ENCODE measurements around the gene DBNDD2.

DBNDD2 gene

DNA sequence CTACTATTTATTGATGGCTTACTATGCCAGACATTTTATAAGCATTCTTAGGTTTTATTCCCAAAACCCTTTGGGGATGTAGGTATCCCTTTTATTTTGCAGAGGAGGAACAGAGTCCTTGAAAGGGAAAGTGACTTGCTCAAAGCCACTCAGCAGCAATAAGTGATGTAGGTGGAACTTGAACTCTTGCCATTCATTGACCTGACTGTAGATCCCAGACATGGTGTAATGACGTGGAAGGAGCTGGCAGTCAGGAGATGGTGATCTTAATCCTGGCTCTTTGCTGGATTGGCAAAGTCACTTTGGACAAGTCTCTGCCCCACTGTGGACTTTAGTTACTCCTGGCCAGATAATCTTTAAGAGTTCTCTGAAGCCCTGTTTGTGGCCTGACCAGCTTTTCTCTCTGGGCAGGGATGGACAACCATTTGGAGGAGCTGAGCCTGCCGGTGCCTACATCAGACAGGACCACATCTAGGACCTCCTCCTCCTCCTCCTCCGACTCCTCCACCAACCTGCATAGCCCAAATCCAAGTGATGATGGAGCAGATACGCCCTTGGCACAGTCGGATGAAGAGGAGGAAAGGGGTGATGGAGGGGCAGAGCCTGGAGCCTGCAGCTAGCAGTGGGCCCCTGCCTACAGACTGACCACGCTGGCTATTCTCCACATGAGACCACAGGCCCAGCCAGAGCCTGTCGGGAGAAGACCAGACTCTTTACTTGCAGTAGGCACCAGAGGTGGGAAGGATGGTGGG is 1.6 kb downstream of the DBNDD2 start:
- no peak for DNase-seq
- in situ Hi-C loops (cut with HindIII; ENCODE audit: low pct_ligation_motif_present, low pct_unique_long_range_greater_than_20kb, low sequenced_read_pairs), result no loop called here

DNA sequence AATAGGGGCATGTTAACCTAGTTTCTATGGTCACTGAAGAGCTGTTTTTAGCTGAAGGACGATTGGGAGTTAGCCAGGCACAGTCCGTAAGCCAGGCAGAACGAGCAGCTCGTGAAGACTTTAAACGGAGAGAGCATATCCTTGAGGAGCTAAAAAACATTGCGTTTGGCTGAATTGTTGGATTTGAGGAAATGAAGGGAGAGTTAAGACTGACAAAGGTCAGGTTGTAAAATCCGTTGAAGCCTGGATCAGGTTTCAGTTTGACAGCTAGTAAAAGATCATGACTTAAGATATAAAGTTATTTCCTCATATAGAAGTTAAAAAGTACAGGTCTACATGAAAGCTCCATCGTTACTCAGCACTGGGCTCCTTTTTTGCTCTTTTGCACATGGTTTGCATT is 2.8 kb downstream of the DBNDD2 start:
- in situ Hi-C loops (cut with HindIII; ENCODE audit: low pct_ligation_motif_present, low pct_unique_long_range_greater_than_20kb, low sequenced_read_pairs), result no loop called here
- DNase-seq, result no peak

DNA sequence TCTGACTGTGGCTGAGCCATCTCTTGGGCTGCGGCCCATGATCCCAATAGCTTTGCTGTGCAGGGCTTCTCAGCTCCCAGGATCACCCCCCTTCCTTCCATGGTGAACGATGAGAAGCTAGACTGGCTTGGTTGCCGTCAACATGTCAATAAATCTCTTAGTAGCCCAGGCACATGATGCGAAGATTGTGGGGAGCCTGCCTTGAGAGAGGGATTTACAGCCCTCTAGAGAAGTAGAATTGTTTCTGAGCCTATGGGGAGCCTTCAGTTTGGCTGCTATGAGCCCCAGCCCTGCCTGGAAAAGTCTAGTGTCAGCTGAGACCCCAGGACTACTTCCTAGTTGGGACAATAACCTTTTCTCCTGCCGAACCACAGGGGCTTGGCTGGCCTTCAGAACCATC is 4.6 kb downstream of the DBNDD2 start:
- in situ Hi-C loops (cut with HindIII; ENCODE audit: low pct_ligation_motif_present, low pct_unique_long_range_greater_than_20kb, low sequenced_read_pairs), result no loop called here
- DNase-seq, result no peak

DNA sequence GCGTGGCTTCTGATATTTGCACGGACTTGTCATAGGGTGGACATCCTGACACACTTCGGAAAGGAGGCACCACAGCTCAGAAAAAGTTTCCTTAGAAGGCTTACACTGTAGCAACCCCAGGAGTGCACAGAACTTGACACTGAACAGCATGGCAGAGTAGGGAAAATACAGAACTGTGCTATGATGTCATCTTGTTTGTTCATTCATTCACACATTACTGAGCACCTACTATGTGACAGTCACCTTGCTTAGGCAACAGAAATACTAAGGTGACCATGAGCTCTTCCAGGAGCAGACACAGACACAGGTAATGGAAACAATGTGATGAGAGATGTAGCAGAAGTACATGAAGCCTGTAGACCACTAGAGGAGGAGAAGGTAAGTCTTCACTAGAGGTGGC is 5.4 kb downstream of the DBNDD2 start:
- DNase-seq, result no peak
- in situ Hi-C loops (cut with HindIII; ENCODE audit: low pct_ligation_motif_present, low pct_unique_long_range_greater_than_20kb, low sequenced_read_pairs), result no loop called here

DNA sequence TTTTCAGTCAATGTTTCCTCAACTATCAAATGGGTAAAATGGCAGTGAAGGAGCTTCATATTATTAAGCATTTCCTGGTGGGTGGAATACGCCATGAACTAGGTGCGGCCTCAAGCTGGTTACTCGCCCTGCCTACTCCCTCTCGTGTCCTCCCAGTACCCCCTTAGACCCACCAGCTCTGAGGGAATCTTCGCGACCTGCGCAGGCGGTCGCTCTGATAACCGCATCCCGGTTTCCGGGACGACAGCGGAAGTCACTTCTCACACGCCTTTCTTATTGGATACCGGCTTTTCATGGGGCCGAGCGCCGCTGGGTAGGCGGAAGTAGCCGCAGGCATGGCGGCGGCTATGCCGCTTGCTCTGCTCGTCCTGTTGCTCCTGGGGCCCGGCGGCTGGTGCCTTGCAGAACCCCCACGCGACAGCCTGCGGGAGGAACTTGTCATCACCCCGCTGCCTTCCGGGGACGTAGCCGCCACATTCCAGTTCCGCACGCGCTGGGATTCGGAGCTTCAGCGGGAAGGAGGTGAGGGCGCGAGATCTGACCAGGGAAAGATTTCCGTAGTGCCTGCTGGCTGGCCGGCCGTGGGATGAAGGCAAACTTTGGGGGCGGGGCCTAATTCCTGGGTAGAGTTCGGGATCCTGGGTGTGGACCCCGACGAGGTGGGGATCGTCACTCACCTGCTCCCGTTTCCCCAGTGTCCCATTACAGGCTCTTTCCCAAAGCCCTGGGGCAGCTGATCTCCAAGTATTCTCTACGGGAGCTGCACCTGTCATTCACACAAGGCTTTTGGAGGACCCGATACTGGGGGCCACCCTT is 7.9 kb downstream of the DBNDD2 start, which contains the start of gene PIGT:
Gene PIGT, plus strand, starts transcription at position 320 of the 816 bp plus-strand sequence. Its CDS starts 16 bp downstream, at position 336.
- in situ Hi-C loops (cut with HindIII; ENCODE audit: low pct_ligation_motif_present, low pct_unique_long_range_greater_than_20kb, low sequenced_read_pairs), result no loop called here
- DNase-seq, result peak; percentile 83

DNA sequence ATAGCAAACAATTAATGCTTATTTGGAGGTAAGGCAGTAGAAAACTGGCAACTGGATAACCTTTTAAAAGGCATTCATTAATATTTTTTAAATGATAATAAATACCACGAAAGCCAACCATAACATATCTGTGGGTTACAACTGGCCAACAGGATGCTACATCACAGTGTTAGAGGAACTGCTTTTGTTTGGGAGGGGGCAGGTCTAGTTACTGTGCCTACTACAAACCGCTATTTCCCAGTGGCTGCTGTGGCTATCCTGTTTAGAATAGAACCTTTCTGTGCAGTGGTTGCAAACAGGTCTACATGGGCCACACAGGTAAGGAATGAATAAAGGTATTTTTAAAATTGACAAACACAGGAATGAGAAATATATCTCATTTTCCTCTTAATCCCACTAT is 8.8 kb downstream of the DBNDD2 start:
- no peak for DNase-seq
- in situ Hi-C loops (cut with HindIII; ENCODE audit: low pct_ligation_motif_present, low pct_unique_long_range_greater_than_20kb, low sequenced_read_pairs), result no loop called here

DNA sequence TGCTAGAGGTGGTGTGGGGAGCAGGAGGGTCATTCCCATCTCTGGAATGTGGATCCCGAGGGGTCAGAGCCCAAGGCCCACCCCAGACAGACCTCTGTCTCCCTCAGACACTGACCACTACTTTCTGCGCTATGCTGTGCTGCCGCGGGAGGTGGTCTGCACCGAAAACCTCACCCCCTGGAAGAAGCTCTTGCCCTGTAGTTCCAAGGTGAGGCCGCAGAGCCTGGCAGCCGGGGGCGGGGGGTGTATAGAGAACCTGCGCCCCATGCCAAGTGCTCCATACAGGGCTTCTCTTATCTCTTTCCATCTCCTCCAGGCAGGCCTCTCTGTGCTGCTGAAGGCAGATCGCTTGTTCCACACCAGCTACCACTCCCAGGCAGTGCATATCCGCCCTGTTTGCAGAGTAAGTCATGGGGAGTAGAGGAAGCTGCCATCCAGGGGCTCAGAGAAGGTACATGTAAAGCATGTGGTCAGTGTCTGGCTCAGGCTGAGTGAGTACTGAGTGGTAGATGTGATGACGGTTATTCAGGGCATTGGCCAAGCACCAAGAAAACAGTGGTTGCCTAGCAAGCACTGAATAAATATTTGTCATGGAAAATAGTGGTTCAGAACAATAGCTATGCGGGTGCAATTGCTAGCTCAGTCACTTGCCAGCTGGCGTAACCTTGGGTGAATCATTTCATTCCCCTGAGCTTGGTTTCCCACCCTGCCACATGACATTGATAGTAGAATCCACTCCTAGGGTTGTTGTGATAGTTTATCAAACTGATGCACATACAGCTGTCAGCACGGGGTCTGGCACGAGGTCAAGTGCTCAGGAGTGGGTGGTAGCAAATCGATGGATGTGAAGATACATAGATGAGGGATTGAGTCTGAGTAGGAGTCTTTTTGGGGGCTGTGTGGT is 11.4 kb downstream of the DBNDD2 start:
- DNase-seq, result peak; percentile 93

DNA sequence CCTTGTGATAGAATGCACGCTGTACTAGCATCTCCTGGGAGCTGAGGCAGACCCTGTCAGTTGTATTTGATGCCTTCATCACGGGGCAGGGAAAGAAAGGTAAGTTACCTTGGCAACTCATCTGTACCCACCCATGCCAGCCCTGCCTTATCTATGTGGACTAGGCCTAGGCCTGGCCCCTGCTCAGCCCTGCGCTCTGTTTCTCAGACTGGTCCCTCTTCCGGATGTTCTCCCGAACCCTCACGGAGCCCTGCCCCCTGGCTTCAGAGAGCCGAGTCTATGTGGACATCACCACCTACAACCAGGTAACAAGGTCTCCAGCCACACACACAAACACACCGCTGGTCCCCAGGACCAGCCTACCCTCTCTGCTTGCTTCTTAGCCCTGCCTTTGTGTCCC is 12.0 kb downstream of the DBNDD2 start:
- DNase-seq, result no peak
- in situ Hi-C loops (cut with HindIII; ENCODE audit: low pct_ligation_motif_present, low pct_unique_long_range_greater_than_20kb, low sequenced_read_pairs), result no loop called here

More for the DNA sequence above, 11.4 kb downstream of the DBNDD2 start:
- in situ Hi-C loops (cut with HindIII; ENCODE audit: low pct_ligation_motif_present, low pct_unique_long_range_greater_than_20kb, low sequenced_read_pairs), result no loop called here

DNA sequence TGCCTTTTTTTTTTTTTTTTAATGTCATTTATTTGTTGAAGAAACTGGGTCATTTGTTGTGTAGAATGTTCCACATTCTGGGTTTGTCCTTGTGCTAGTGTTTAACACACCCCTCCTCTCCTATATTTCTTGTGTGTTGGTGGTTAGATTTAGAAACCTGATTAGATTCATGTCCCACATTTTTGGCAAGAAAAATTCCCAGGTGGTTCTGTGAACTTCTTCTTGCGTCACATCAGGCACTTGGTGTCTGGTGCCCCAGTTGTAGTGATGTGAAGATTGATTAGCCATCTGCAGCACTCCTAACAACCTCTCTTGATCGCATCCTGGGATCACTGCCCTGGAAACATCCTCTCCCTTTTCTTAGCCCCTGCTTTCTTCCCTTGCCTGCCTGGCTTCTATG is 15.6 kb downstream of the DBNDD2 start:
- in situ Hi-C loops (cut with HindIII; ENCODE audit: low pct_ligation_motif_present, low pct_unique_long_range_greater_than_20kb, low sequenced_read_pairs), result no loop called here
- no peak for DNase-seq

DNA sequence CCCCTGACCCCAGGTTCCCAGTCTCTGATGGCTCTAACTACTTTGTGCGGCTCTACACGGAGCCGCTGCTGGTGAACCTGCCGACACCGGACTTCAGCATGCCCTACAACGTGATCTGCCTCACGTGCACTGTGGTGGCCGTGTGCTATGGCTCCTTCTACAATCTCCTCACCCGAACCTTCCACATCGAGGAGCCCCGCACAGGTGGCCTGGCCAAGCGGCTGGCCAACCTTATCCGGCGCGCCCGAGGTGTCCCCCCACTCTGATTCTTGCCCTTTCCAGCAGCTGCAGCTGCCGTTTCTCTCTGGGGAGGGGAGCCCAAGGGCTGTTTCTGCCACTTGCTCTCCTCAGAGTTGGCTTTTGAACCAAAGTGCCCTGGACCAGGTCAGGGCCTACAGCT is 17.5 kb downstream of the DBNDD2 start:
- no peak for DNase-seq
- in situ Hi-C loops (cut with HindIII; ENCODE audit: low pct_ligation_motif_present, low pct_unique_long_range_greater_than_20kb, low sequenced_read_pairs), result no loop called here

DNA sequence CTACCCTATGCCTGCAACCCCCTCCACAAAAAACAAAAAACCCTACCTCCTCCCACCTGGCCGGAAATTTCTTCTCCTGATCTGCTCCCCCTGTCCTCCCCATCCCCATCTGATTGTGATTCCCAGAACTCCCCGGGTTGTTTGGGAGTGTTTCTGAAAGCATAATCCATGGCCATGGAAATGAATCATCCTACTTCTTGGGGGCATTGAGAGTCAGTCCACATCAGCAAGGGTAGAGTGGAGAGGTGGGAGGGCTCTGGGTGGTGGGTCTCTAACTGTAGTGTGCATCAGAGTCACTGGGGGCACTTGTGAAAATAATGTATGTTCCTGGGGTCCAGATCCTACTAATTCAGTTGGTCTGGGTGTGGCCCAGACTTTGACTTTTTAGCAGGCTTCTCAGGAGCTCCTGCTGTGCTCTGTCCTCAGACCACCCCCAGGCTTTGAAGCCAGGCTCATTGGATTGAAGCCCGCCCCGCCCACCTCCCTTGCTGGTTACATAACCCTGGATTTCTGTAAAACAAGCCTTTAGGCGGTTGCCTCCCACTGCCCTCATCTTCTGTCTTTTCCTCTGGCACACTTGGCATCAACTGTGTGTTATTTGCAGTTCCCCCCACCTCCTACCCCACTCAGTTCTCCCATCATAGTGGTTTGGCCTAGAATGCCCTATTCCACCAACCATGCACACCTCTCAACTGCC is 18.4 kb downstream of the DBNDD2 start:
- DNase-seq, result no peak
- in situ Hi-C loops (cut with HindIII; ENCODE audit: low pct_ligation_motif_present, low pct_unique_long_range_greater_than_20kb, low sequenced_read_pairs), result no loop called here

DNA sequence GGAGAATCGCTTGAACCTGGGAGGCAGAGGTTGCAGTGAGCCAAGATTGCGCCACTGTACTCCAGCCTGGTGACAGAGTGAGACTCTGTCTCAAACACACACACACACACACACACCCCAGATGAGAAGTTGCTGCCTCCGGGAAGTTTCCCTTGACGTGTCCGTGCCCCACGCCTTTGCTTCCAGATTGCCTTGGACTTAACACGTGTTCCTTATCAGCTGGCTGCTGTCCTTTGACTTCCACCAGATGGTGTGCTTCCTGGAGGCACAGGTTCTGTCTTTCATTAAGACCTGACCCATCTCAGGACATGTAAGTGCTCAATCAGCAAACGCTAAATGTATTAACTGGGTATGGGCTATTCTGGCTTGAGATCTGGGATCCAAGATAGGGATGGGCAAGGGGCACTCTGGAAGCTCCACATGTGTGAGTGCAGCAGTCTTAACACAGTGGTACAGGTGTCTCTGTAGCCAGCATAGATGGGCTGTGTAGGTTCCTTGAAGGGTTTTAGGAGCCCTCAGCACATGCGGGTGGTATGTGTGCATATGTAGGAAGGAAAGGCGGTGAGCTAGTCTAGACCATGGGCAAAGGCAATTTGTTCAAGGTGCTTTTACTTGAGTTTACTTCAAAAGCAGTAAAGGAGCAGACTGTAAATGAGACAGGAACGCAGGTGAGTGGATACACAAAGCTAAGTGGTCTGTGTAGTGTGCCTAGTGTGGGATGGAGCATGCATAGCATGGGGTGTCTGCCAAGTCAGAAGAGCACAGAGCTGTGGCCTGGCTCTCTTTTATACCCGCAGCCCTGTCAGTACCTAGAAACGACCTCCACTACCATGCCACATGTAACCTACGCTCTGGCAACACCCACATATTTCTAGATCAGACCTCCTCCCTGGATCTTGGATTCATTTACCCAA is 19.4 kb downstream of the DBNDD2 start:
- DNase-seq, result no peak
- in situ Hi-C loops (cut with HindIII; ENCODE audit: low pct_ligation_motif_present, low pct_unique_long_range_greater_than_20kb, low sequenced_read_pairs), result no loop called here

DNA sequence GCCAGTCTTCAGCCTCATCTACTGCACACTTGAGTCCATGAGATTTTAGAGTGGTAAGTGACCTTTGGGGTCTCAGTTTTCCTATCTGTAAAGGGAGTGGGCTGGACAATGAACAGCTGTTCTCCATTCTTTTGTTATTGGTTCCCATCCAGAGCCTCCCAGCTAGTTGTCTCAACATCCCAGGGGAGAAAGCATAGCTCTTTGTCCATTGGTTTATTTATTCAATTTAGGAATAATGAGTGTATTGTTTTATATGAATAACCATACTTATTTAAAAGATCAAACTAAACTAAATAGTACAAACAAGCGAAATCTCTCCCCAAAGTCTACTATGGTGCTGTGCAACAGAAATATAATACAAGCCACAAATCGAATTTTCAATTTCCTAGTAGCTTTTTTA is 21.5 kb downstream of the DBNDD2 start:
- DNase-seq, result no peak
- in situ Hi-C loops (cut with HindIII; ENCODE audit: low pct_ligation_motif_present, low pct_unique_long_range_greater_than_20kb, low sequenced_read_pairs), result no loop called here

DNA sequence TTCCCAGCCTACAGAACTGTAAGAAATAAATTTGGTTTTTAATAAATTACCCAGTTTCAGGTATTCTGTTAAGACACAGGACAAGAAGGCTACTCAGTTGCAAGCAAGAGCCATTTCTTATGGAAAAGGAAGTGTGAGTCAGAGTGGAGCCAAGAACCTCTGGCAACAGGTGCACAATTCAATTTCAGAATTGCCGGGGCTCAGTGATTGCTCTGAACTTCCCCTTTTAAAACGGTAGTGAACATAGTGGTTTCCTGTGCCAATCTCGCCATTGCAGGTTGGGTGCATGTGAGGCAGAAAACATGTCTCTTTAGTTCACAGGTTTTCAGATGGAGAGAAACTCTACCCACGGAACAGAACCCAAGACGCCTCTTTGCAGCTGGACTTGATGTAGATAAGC is 24.2 kb downstream of the DBNDD2 start:
- DNase-seq, result no peak
- in situ Hi-C loops (cut with HindIII; ENCODE audit: low pct_ligation_motif_present, low pct_unique_long_range_greater_than_20kb, low sequenced_read_pairs), result no loop called here

DNA sequence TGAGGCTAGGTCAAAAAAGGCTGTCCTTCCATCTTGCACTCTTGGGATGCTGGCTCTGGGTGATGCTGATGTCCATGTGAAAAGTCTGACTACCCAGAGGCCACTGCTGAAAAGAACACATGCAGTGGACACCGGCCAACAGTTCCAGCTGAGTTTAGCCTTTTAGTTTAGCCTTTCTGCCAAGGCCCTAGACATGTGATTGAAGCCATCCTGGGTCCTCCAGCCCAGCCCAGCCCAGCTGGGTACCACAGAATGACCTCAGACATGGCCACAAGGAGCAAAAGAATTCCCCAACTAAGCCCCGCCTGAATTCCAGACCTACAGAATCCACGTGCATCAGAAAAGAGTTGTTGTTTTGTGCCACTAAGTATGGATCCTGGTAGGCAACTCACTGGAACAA is 25.2 kb downstream of the DBNDD2 start:
- in situ Hi-C loops (cut with HindIII; ENCODE audit: low pct_ligation_motif_present, low pct_unique_long_range_greater_than_20kb, low sequenced_read_pairs), result no loop called here
- DNase-seq, result peak; percentile 18

DNA sequence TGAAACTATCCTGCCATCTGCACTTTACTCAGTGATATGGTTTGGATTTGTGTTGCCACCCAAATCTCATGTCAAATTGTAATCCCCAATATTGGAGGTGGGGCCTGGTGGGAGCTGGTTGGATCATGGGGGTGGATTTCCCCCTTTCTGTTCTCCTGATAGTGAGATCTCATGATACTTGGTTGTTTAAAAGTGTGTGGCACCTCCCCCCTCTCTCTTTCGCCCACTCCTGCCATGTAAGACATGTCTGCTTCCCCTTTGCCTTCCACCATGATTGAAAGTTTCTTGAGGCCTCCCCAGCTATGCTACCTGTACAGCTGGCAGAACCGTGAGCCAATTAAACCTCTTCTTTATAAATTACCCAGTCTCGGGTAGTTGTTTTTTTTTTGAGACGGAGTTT is 25.9 kb downstream of the DBNDD2 start:
- DNase-seq, result no peak
- in situ Hi-C loops (cut with HindIII; ENCODE audit: low pct_ligation_motif_present, low pct_unique_long_range_greater_than_20kb, low sequenced_read_pairs), result no loop called here

DNA sequence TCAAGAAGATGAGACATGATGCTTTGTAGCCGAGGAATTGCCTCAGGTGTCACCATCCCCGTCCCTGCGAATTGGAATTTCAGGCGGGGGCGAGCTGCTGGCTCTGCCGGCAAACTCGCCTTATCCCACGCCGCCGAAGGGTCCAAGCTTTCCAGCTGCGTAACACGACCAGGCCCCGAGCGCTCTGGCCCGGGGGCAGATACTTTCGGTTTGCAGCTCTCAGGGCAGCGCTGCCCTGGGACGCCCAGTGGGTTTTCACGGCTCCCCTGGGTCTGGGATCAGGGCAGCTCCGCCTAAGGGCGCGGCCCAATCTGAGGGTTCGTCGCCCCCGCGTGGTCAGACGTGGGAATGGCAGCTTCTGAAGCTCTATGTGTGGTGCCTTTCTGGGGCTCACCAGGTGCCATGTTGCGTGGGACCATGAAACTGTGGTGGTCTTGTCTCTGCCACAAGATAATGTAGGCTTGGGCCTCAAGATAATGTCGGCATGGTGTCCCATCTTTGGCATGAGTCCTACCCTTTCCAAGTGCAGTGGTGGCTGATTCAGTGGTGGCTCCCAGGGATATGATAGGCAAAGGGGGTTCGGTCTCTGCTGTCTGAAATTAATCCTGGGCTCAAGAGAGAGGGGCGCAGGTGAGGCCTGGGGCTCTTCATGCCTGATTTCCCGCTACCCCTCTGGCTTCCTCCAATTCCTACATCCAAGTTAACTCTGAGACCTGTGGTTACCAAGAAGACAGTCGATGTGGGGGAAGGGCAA is 28.8 kb downstream of the DBNDD2 start:
- DNase-seq, result peak; percentile 87
- in situ Hi-C loops (cut with HindIII; ENCODE audit: low pct_ligation_motif_present, low pct_unique_long_range_greater_than_20kb, low sequenced_read_pairs), result no loop called here

All from ACHN (cell line).